SK-N-SH (cell line): ENCODE data around the gene RNF113B.

Source experiments
- CTCF ChIP-seq: fragments of 200-600 bp; sonication (generic); IDR thresholded peaks from 2 replicates; pipeline ENCODE4 v1.6.1; 2017; ENCODE audit warnings: antibody characterized with exemption, mild to moderate bottlenecking, moderate library complexity
- ELF1 ChIP-seq: IDR thresholded peaks from 2 replicates; pipeline ENCODE4 v1.4.0; 2012
- EZH2phosphoT487 ChIP-seq: fragments of 200-600 bp; sonication (generic); IDR thresholded peaks from 2 replicates; pipeline ENCODE4 v1.6.1; 2017; ENCODE audit warnings: low read depth, mixed run types, mild to moderate bottlenecking, antibody characterized with exemption, moderate library complexity, borderline replicate concordance
- RAD21 ChIP-seq: IDR thresholded peaks from 2 replicates; pipeline ENCODE4 v1.6.1; 2012; ENCODE audit warnings: mild to moderate bottlenecking, low read length
- RFX5 ChIP-seq: IDR thresholded peaks from 2 replicates; pipeline ENCODE4 v1.6.1; 2012; ENCODE audit warnings: mild to moderate bottlenecking, improper control_type of control experiment, low read length
- RXRA ChIP-seq: IDR thresholded peaks from 2 replicates; pipeline ENCODE4 v1.4.0; 2012; ENCODE audit warnings: low read depth, mild to moderate bottlenecking, borderline replicate concordance
- SIN3A ChIP-seq: IDR thresholded peaks from 2 replicates; pipeline ENCODE4 v1.6.1; 2012; ENCODE audit warnings: low read depth, mild to moderate bottlenecking, low read length, moderate library complexity, borderline replicate concordance
- YY1 ChIP-seq: IDR thresholded peaks from 2 replicates; pipeline ENCODE4 v1.4.0; 2012; ENCODE audit warnings: low read depth, mild to moderate bottlenecking
- ZBTB33 ChIP-seq: IDR thresholded peaks from 2 replicates; pipeline ENCODE4 v1.4.0; 2012; ENCODE audit warnings: low read depth, borderline replicate concordance

GRCh38 chr13:98169331-98169730, 7.7 kb downstream of the RNF113B start:
- TF ChIP-seq CTCF (no peak), EZH2phosphoT487 (no peak), RAD21 (no peak), ELF1 (no peak), RXRA (no peak), SIN3A (no peak), YY1 (no peak), RFX5 (no peak), ZBTB33 (no peak)
